ENCODE data around the gene SKAP2. TPM values are rescaled to one million over a fixed set of nuclear protein-coding genes. Genes with fewer than 3 reads are reported as not detected.

SKAP2 gene
- total and polyA plus RNA-seq, 2 experiments from 2014 or later: 2.5 to 4.4 TPM

GRCh38 chr7:26779978-26780595 is 84.3 kb downstream of the SKAP2 start:
- ATAC-seq: no peak
- no peaks in the 10 kb centered on the region for H3K36me3 ChIP-seq (ENCODE audit: insufficient read depth)
- no peak overlapping the region for H3K4me3 Mint-ChIP-seq

More at GRCh38 chr7:26779978-26780595, 84.3 kb downstream of the SKAP2 start:
- Mint-ChIP-seq H3K27me3 (ENCODE audit: insufficient read depth, low read depth, poor library complexity) (peaks cover 5% of the 10 kb centered on the region), H3K36me3 (ENCODE audit: low read depth) (no peaks in the 10 kb centered on the region), H3K27ac (no peak overlapping the region), H3K9me3 (no peaks in the 10 kb centered on the region; the same call in 2 of the 3 replicates), H3K4me1 (peaks cover 20% of the 10 kb centered on the region; the same call in 2 of the 3 replicates)
- Histone ChIP-seq H4K20me1 (replicated peaks; ENCODE audit: insufficient read depth) (no peaks in the 10 kb centered on the region), H3K9me2 (ENCODE audit: insufficient read depth) (no peaks in the 10 kb centered on the region), H3K4me3 (no peak overlapping the region), H3F3A (replicated peaks; ENCODE audit: low read depth) (no peaks in the 10 kb centered on the region), H3K79me2 (replicated peaks; ENCODE audit: insufficient read depth) (no peaks in the 10 kb centered on the region), H3K27me3 (ENCODE audit: insufficient read depth) (no peaks in the 10 kb centered on the region), H2AFZ (no peak overlapping the region), H3K4me1 (ENCODE audit: insufficient read depth) (peaks cover 26% of the 10 kb centered on the region), H3K4me2 (no peak overlapping the region), H3K27ac (ENCODE audit: low read depth) (no peak overlapping the region)
- DNase-seq (ENCODE audit: low spot score): no peak
- TF ChIP-seq, protein P1, sequence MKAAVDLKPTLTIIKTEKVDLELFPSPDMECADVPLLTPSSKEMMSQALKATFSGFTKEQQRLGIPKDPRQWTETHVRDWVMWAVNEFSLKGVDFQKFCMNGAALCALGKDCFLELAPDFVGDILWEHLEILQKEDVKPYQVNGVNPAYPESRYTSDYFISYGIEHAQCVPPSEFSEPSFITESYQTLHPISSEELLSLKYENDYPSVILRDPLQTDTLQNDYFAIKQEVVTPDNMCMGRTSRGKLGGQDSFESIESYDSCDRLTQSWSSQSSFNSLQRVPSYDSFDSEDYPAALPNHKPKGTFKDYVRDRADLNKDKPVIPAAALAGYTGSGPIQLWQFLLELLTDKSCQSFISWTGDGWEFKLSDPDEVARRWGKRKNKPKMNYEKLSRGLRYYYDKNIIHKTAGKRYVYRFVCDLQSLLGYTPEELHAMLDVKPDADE (IDR thresholded peaks at IDR 0.05): no peak
- no peak for TF ChIP-seq NANOG (IDR thresholded peaks at IDR 0.05; ENCODE audit: borderline replicate concordance)
- TF ChIP-seq JUNB (IDR thresholded peaks at IDR 0.05; ENCODE audit: unreplicated experiment): no peak
- no peak for TF ChIP-seq EZH2phosphoT487 (IDR thresholded peaks at IDR 0.05; ENCODE audit: unreplicated experiment)
- TF ChIP-seq EZH2 (IDR thresholded peaks at IDR 0.05; ENCODE audit: low read depth, unreplicated experiment): no peak
- TF ChIP-seq, protein P2, sequence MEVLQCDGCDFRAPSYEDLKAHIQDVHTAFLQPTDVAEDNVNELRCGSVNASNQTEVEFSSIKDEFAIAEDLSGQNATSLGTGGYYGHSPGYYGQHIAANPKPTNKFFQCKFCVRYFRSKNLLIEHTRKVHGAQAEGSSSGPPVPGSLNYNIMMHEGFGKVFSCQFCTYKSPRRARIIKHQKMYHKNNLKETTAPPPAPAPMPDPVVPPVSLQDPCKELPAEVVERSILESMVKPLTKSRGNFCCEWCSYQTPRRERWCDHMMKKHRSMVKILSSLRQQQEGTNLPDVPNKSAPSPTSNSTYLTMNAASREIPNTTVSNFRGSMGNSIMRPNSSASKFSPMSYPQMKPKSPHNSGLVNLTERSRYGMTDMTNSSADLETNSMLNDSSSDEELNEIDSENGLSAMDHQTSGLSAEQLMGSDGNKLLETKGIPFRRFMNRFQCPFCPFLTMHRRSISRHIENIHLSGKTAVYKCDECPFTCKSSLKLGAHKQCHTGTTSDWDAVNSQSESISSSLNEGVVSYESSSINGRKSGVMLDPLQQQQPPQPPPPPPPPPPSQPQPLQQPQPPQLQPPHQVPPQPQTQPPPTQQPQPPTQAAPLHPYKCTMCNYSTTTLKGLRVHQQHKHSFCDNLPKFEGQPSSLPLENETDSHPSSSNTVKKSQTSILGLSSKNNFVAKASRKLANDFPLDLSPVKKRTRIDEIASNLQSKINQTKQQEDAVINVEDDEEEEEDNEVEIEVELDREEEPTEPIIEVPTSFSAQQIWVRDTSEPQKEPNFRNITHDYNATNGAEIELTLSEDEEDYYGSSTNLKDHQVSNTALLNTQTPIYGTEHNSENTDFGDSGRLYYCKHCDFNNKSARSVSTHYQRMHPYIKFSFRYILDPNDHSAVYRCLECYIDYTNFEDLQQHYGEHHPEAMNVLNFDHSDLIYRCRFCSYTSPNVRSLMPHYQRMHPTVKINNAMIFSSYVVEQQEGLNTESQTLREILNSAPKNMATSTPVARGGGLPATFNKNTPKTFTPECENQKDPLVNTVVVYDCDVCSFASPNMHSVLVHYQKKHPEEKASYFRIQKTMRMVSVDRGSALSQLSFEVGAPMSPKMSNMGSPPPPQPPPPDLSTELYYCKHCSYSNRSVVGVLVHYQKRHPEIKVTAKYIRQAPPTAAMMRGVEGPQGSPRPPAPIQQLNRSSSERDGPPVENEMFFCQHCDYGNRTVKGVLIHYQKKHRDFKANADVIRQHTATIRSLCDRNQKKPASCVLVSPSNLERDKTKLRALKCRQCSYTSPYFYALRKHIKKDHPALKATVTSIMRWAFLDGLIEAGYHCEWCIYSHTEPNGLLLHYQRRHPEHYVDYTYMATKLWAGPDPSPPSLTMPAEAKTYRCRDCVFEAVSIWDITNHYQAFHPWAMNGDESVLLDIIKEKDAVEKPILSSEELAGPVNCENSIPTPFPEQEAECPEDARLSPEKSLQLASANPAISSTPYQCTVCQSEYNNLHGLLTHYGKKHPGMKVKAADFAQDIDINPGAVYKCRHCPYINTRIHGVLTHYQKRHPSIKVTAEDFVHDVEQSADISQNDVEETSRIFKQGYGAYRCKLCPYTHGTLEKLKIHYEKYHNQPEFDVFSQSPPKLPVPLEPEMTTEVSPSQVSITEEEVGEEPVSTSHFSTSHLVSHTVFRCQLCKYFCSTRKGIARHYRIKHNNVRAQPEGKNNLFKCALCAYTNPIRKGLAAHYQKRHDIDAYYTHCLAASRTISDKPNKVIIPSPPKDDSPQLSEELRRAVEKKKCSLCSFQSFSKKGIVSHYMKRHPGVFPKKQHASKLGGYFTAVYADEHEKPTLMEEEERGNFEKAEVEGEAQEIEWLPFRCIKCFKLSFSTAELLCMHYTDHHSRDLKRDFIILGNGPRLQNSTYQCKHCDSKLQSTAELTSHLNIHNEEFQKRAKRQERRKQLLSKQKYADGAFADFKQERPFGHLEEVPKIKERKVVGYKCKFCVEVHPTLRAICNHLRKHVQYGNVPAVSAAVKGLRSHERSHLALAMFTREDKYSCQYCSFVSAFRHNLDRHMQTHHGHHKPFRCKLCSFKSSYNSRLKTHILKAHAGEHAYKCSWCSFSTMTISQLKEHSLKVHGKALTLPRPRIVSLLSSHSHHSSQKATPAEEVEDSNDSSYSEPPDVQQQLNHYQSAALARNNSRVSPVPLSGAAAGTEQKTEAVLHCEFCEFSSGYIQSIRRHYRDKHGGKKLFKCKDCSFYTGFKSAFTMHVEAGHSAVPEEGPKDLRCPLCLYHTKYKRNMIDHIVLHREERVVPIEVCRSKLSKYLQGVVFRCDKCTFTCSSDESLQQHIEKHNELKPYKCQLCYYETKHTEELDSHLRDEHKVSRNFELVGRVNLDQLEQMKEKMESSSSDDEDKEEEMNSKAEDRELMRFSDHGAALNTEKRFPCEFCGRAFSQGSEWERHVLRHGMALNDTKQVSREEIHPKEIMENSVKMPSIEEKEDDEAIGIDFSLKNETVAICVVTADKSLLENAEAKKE (CRISPR knock-in tag; IDR thresholded peaks at IDR 0.05): no peak
- TF ChIP-seq ZNF114 (CRISPR knock-in tag; IDR thresholded peaks at IDR 0.05): no peak
- no peak for TF ChIP-seq STAT1 (IDR thresholded peaks at IDR 0.05; ENCODE audit: unreplicated experiment)
- no peak for TF ChIP-seq CREB1 (CRISPR knock-in tag; IDR thresholded peaks at IDR 0.05; ENCODE audit: low read depth)
- TF ChIP-seq POLR2AphosphoS5 (IDR thresholded peaks at IDR 0.05; ENCODE audit: low read depth): no peak
- TF ChIP-seq CTCF (conservative IDR thresholded peaks at IDR 0.05; ENCODE audit: low read depth in 2 of 2): no peak
- no peak for TF ChIP-seq ZNF331 (CRISPR knock-in tag; IDR thresholded peaks at IDR 0.05; ENCODE audit: low read depth)
- TF ChIP-seq, protein P3, sequence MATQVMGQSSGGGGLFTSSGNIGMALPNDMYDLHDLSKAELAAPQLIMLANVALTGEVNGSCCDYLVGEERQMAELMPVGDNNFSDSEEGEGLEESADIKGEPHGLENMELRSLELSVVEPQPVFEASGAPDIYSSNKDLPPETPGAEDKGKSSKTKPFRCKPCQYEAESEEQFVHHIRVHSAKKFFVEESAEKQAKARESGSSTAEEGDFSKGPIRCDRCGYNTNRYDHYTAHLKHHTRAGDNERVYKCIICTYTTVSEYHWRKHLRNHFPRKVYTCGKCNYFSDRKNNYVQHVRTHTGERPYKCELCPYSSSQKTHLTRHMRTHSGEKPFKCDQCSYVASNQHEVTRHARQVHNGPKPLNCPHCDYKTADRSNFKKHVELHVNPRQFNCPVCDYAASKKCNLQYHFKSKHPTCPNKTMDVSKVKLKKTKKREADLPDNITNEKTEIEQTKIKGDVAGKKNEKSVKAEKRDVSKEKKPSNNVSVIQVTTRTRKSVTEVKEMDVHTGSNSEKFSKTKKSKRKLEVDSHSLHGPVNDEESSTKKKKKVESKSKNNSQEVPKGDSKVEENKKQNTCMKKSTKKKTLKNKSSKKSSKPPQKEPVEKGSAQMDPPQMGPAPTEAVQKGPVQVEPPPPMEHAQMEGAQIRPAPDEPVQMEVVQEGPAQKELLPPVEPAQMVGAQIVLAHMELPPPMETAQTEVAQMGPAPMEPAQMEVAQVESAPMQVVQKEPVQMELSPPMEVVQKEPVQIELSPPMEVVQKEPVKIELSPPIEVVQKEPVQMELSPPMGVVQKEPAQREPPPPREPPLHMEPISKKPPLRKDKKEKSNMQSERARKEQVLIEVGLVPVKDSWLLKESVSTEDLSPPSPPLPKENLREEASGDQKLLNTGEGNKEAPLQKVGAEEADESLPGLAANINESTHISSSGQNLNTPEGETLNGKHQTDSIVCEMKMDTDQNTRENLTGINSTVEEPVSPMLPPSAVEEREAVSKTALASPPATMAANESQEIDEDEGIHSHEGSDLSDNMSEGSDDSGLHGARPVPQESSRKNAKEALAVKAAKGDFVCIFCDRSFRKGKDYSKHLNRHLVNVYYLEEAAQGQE (IDR thresholded peaks at IDR 0.05; ENCODE audit: unreplicated experiment): no peak

Measured in GM23338 (cell line).